Peyer's patch (tissue), 4 donors: Measurements from ENCODE around the gene ASIC4. TPM values are rescaled to one million over a fixed set of nuclear protein-coding genes. Genes with fewer than 3 reads are reported as not detected.

Source experiments
- DNase-seq, 3 donors: peaks; one replicate each; pipeline ENCODE4 v3.0.0-alpha.2; 2017 to 2019
- H3K27ac ChIP-seq, 4 donors: fragments of 200-600 bp; sonication (generic); one replicate each; pipeline ENCODE4 v1.5.1; 2016 to 2019
- H3K27me3 ChIP-seq, 2 donors: fragments of 200-600 bp; sonication (generic); one replicate each; pipeline ENCODE4 v1.5.1; 2019
- H3K36me3 ChIP-seq, 3 donors: fragments of 200-600 bp; sonication (generic); one replicate each; pipeline ENCODE4 v1.5.1; 2016 to 2019
- H3K4me1 ChIP-seq, 4 donors: fragments of 200-600 bp; sonication (generic); one replicate each; pipeline ENCODE4 v1.5.1; 2016 to 2019
- H3K4me3 ChIP-seq, 4 donors: fragments of 200-600 bp; sonication (generic); 1 replicate in 3 of 4; 2 replicates in 1 of 4; pipeline ENCODE4 v1.5.1; 2016 to 2019; ENCODE audit warnings: mild to moderate bottlenecking in 1 of 4
- H3K9me3 ChIP-seq, 4 donors: fragments of 200-600 bp; sonication (generic); one replicate each; pipeline ENCODE4 v1.5.1; 2016 to 2019; ENCODE audit warnings: mild to moderate bottlenecking in 1 of 4
- POLR2A ChIP-seq, 2 donors: fragments of 450-650 bp; IDR thresholded peaks; one replicate each; pipeline ENCODE4 v1.5.1; 2017; ENCODE audit warnings: antibody characterized with exemption in 2 of 2, mild to moderate bottlenecking in 2 of 2, moderate library complexity in 2 of 2
- total RNA-seq, 4 donors: library from RNA; depleted of rRNA; stranded (reverse); fragments of >200 nt; gene quantifications; one replicate each; pipeline ENCODE4 v1.1.0, GENCODE V29; 2016
- TF ChIP-seq, protein P1 (sequence below), 6 experiments: fragments of 450-650 bp in 4 of 6; fragments of 200-600 bp in 2 of 6; sonication (generic) in 1 of 6; IDR thresholded peaks; one replicate each; pipeline ENCODE4 v1.5.1; 2017 to 2019; ENCODE audit warnings: antibody characterized with exemption in 6 of 6, mild to moderate bottlenecking in 3 of 6, moderate library complexity in 1 of 6

Gene ASIC4
- total RNA-seq, 4 donors from 2014 or later = 0.27 TPM; not detected in 3

DNA sequence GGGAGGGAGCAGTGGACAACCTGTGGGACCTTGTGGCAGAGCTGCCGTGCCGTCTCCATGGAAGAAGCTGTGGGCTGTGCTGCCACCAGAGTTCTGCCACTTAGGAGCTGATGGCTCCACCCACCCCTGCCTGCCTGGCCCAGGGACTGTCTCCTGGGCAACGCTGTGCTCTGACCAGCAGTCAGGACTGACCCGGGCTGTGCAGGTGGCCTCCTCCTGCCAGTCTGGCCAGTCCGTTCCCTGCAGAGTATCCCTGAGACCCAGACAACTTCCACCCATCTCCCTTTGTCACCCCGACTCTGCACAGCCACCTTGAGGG, 12.8 kb downstream of the ASIC4 start:
- Histone ChIP-seq H3K36me3 (no peaks in the 10 kb centered on the region), H3K9me3 (no peaks in the 10 kb centered on the region), H3K27me3 (peaks cover 0 to 20% of the 10 kb centered on the region in 2 donors), H3K27ac (no peak overlapping the region), H3K4me3 (no peak overlapping the region), H3K4me1 (peaks cover 0 to 15% (median 9%) of the 10 kb centered on the region in 4 donors)
- TF ChIP-seq POLR2A (IDR thresholded peaks at IDR 0.05) = no peak
- TF ChIP-seq, protein P1, sequence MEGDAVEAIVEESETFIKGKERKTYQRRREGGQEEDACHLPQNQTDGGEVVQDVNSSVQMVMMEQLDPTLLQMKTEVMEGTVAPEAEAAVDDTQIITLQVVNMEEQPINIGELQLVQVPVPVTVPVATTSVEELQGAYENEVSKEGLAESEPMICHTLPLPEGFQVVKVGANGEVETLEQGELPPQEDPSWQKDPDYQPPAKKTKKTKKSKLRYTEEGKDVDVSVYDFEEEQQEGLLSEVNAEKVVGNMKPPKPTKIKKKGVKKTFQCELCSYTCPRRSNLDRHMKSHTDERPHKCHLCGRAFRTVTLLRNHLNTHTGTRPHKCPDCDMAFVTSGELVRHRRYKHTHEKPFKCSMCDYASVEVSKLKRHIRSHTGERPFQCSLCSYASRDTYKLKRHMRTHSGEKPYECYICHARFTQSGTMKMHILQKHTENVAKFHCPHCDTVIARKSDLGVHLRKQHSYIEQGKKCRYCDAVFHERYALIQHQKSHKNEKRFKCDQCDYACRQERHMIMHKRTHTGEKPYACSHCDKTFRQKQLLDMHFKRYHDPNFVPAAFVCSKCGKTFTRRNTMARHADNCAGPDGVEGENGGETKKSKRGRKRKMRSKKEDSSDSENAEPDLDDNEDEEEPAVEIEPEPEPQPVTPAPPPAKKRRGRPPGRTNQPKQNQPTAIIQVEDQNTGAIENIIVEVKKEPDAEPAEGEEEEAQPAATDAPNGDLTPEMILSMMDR (IDR thresholded peaks at IDR 0.05) = no peak
- no peak for DNase-seq

DNA sequence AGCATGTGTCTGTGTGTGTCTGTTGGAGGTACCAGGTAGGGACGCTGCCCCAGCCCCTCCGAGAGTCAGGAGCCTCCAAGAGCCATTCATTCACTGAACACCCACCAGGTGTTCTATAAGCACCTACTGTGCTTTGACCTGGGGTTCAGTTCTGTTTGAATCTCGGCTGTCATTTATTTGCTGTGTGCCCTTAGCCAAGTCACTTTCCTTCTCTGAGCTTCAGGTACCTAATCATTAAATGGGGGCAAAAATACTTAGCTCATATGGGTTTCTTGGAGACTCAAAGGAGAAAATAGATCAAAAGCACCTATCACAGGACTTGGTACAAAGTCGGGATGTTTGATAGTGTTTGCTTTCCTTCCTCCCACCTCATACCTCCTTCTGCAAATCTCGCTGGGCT, 13.2 kb downstream of the ASIC4 start:
- TF ChIP-seq, protein P1 (IDR thresholded peaks at IDR 0.05) = no peak
- TF ChIP-seq POLR2A (IDR thresholded peaks at IDR 0.05) = no peak
- Histone ChIP-seq H3K27ac (no peak overlapping the region), H3K36me3 (no peaks in the 10 kb centered on the region), H3K9me3 (no peaks in the 10 kb centered on the region), H3K27me3 (peaks cover 0 to 17% of the 10 kb centered on the region in 2 donors), H3K4me1 (peaks cover 0 to 10% (median 7%) of the 10 kb centered on the region in 4 donors), H3K4me3 (no peak overlapping the region)
- DNase-seq = no peak

DNA sequence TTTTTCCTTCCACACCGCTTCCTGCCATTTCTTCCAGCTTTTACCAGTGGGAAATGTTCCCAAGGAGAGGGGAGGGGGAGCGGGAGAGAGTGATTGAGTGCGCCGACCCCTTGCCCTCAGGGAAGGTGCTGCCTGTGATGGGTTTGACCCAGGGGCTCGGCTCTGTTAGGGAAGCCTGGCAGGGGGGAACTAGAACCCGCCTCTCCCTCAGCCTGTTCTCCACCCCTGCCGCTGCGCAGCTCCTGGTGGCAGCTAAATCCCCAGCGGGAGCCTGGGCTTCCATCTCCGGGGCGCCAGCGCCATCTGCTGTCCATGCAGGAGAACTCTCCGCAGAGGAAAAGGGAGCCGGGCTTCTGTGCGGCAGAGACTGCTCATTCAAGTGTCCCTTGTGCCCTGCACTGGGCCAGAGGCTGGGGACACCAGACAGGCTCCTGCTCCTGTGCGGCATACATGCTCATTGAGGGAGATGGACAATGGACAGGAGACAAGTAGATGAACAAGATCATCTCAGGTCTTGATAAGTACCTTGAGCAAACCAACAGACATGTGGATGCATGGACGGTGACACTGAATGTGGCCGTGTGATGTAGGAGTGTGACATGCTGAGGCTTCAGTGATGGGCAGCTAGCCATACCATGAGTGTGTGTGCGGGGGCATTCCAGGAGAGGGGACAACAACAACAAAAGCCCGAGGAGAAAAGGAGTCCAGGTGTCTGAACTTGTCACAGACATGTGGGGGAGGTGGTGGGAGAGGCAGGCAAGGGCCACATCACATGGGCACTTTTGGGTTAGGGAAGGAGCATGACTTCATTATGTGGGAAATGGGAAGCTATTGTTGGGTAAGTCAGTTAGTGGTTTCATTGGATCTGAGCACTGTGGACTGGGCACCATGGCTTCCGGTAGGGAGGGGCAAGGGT, 16.0 kb downstream of the ASIC4 start:
- Histone ChIP-seq H3K4me3 (no peak overlapping the region), H3K36me3 (no peaks in the 10 kb centered on the region), H3K27me3 (no peaks in the 10 kb centered on the region), H3K27ac (no peak overlapping the region), H3K4me1 (no peaks in the 10 kb centered on the region), H3K9me3 (no peaks in the 10 kb centered on the region)
- peak; percentile 67 to 91 (median 88) for DNase-seq
- TF ChIP-seq, protein P1 (IDR thresholded peaks at IDR 0.05) = peak; percentile 85 to 99 (median 97)
- no peak for TF ChIP-seq POLR2A (IDR thresholded peaks at IDR 0.05)

DNA sequence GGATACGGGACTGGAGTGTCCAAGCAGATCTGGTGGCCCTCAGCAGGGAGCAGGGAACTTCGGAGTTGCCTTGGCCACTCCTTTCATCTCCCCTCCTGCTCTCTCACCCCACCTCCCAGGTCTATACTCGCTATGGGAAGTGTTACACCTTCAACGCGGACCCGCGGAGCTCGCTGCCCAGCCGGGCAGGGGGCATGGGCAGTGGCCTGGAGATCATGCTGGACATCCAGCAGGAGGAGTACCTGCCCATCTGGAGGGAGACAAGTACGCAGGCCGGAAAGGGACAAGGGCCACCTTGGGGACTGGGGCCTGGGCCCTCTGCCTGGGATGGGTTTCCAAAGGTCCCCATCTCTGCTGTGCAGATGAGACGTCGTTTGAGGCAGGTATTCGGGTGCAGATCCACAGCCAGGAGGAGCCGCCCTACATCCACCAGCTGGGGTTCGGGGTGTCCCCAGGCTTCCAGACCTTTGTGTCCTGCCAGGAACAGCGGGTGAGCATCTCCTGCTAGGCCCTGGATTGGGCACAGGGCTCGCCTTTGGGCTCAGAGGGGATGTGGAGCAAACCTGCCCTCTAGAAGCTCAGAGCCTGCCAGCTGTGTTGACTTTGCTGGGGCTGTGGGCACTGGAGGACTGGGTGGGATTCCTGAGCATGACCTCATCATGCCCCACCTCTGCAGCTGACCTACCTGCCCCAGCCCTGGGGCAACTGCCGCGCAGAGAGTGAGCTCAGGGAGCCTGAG, 17.5 kb downstream of the ASIC4 start:
- no peaks in the 10 kb centered on the region for H3K27me3 ChIP-seq

DNA sequence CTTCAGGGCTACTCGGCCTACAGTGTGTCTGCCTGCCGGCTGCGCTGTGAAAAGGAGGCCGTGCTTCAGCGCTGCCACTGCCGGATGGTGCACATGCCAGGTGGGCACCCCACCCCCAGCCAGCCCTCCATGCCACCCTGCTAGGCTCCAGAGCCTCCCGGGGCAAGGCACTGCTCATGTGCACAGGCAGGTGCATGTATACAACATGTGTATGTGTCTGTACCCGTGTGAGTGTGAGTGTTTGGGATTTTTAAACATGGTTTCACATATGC, 18.0 kb downstream of the ASIC4 start:
- Histone ChIP-seq H3K36me3 (no peaks in the 10 kb centered on the region), H3K4me3 (no peak overlapping the region), H3K27me3 (no peaks in the 10 kb centered on the region), H3K27ac (no peak overlapping the region), H3K9me3 (no peaks in the 10 kb centered on the region), H3K4me1 (no peaks in the 10 kb centered on the region)
- no peak for TF ChIP-seq POLR2A (IDR thresholded peaks at IDR 0.05)
- TF ChIP-seq, protein P1 (IDR thresholded peaks at IDR 0.05) = no peak
- DNase-seq = no peak

More for the DNA sequence above, 17.5 kb downstream of the ASIC4 start:
- no peak for DNase-seq
- Histone ChIP-seq H3K36me3 (no peaks in the 10 kb centered on the region), H3K4me1 (no peaks in the 10 kb centered on the region), H3K9me3 (no peaks in the 10 kb centered on the region), H3K4me3 (no peak overlapping the region), H3K27ac (no peak overlapping the region)
- TF ChIP-seq, protein P1 (IDR thresholded peaks at IDR 0.05) = no peak
